Measurements from ENCODE around the gene SPEN. TPM values are rescaled to one million over a fixed set of nuclear protein-coding genes. Genes with fewer than 3 reads are reported as not detected.
A peak's percentile ranks its signal among the peaks of the same experiment; 100 is the strongest.

SPEN gene
- total RNA-seq, 1 donor from 2014 or later: 39.4 TPM

DNA sequence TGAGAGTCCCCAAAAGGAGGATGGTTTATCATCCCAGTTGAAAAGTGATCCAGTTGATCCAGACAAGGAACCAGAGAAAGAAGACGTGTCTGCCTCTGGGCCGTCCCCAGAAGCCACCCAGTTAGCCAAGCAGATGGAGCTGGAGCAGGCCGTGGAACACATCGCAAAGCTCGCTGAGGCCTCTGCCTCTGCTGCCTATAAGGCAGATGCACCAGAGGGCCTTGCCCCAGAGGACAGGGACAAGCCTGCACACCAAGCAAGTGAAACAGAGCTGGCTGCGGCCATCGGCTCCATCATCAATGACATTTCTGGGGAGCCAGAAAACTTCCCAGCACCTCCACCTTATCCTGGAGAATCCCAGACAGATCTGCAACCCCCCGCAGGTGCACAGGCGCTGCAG, 85.1 kb downstream of the SPEN start:
- H3K4me1 Mint-ChIP-seq (ENCODE audit: low read depth): peaks cover 4% of the 10 kb centered on the region
- DNase-seq (ENCODE audit: low spot score): no peak
- H3K9me3 Mint-ChIP-seq (ENCODE audit: low read depth): no peaks in the 10 kb centered on the region
- H3K27ac Mint-ChIP-seq (ENCODE audit: unreplicated experiment): peak overlapping the region; percentile 9
- peaks cover 67% of the 10 kb centered on the region for H3K36me3 Mint-ChIP-seq (ENCODE audit: low read depth)
- TF ChIP-seq, protein P1, sequence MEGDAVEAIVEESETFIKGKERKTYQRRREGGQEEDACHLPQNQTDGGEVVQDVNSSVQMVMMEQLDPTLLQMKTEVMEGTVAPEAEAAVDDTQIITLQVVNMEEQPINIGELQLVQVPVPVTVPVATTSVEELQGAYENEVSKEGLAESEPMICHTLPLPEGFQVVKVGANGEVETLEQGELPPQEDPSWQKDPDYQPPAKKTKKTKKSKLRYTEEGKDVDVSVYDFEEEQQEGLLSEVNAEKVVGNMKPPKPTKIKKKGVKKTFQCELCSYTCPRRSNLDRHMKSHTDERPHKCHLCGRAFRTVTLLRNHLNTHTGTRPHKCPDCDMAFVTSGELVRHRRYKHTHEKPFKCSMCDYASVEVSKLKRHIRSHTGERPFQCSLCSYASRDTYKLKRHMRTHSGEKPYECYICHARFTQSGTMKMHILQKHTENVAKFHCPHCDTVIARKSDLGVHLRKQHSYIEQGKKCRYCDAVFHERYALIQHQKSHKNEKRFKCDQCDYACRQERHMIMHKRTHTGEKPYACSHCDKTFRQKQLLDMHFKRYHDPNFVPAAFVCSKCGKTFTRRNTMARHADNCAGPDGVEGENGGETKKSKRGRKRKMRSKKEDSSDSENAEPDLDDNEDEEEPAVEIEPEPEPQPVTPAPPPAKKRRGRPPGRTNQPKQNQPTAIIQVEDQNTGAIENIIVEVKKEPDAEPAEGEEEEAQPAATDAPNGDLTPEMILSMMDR (IDR thresholded peaks at IDR 0.05): no peak
- no peak overlapping the region for H3K4me3 Mint-ChIP-seq (ENCODE audit: unreplicated experiment)
- H3K27me3 Mint-ChIP-seq (ENCODE audit: low read depth): no peaks in the 10 kb centered on the region

DNA sequence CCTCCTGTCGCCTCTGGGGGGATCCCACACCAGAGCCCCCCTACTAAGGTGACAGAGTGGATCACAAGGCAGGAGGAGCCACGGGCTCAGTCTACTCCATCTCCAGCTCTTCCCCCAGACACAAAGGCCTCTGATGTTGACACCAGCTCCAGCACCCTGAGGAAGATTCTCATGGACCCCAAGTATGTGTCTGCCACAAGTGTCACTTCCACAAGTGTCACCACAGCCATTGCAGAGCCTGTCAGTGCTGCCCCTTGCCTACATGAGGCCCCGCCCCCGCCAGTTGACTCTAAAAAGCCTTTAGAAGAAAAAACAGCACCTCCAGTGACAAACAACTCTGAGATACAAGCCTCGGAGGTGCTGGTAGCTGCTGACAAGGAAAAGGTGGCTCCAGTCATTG, 86.2 kb downstream of the SPEN start:
- no peak for DNase-seq (ENCODE audit: low spot score)
- TF ChIP-seq, protein P1 (IDR thresholded peaks at IDR 0.05): no peak
- Mint-ChIP-seq H3K27me3 (ENCODE audit: low read depth) (no peaks in the 10 kb centered on the region), H3K36me3 (ENCODE audit: low read depth) (peaks cover 61% of the 10 kb centered on the region), H3K4me1 (ENCODE audit: low read depth) (peaks cover 12% of the 10 kb centered on the region), H3K4me3 (ENCODE audit: unreplicated experiment) (no peak overlapping the region), H3K27ac (ENCODE audit: unreplicated experiment) (no peak overlapping the region), H3K9me3 (ENCODE audit: low read depth) (no peaks in the 10 kb centered on the region)

DNA sequence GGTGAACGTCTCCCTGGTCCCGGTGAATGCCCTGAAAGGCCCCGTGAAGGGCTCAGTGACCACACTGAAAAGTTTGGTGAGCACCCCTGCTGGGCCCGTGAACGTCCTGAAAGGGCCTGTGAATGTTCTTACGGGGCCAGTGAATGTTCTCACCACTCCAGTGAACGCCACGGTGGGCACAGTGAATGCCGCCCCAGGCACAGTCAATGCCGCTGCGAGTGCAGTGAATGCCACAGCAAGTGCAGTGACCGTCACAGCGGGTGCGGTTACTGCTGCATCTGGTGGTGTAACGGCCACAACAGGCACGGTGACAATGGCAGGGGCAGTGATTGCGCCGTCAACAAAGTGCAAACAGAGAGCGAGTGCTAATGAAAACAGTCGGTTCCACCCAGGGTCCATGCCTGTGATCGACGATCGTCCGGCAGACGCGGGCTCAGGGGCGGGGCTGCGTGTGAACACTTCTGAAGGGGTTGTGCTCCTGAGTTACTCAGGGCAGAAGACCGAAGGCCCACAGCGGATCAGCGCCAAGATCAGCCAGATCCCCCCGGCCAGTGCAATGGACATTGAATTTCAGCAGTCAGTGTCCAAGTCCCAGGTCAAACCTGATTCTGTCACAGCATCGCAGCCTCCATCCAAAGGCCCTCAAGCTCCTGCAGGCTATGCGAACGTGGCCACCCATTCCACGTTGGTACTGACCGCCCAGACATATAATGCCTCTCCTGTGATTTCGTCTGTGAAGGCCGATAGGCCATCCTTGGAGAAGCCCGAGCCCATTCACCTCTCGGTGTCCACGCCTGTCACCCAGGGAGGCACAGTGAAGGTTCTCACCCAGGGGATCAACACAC, 86.9 kb downstream of the SPEN start:
- Mint-ChIP-seq H3K36me3 (ENCODE audit: low read depth) (peaks cover 58% of the 10 kb centered on the region), H3K27ac (ENCODE audit: unreplicated experiment) (no peak overlapping the region), H3K4me3 (ENCODE audit: unreplicated experiment) (no peak overlapping the region), H3K9me3 (ENCODE audit: low read depth) (no peaks in the 10 kb centered on the region), H3K27me3 (ENCODE audit: low read depth) (no peaks in the 10 kb centered on the region), H3K4me1 (ENCODE audit: low read depth) (peaks cover 19% of the 10 kb centered on the region)
- TF ChIP-seq, protein P1 (IDR thresholded peaks at IDR 0.05): no peak
- no peak for DNase-seq (ENCODE audit: low spot score)

- no peaks in the 10 kb centered on the region for H3K9me3 Mint-ChIP-seq (ENCODE audit: low read depth)
- DNase-seq (ENCODE audit: low spot score): no peak
- H3K36me3 Mint-ChIP-seq (ENCODE audit: low read depth): peaks cover 52% of the 10 kb centered on the region
Observed at GRCh38 chr1:15935056-15935950, 87.8 kb downstream of the SPEN start.

GRCh38 chr1:15936025-15936424, 88.5 kb downstream of the SPEN start:
- no peaks in the 10 kb centered on the region for H3K9me3 Mint-ChIP-seq (ENCODE audit: low read depth)
- no peak for DNase-seq (ENCODE audit: low spot score)
- H3K27me3 Mint-ChIP-seq (ENCODE audit: low read depth): no peaks in the 10 kb centered on the region
- no peak overlapping the region for H3K4me3 Mint-ChIP-seq (ENCODE audit: unreplicated experiment)
- peaks cover 27% of the 10 kb centered on the region for H3K4me1 Mint-ChIP-seq (ENCODE audit: low read depth)
- no peak overlapping the region for H3K27ac Mint-ChIP-seq (ENCODE audit: unreplicated experiment)
- TF ChIP-seq, protein P1 (IDR thresholded peaks at IDR 0.05): no peak
- H3K36me3 Mint-ChIP-seq (ENCODE audit: low read depth): peaks cover 46% of the 10 kb centered on the region

More at GRCh38 chr1:15935056-15935950, 87.8 kb downstream of the SPEN start:
- Mint-ChIP-seq H3K27ac (ENCODE audit: unreplicated experiment) (no peak overlapping the region), H3K4me3 (ENCODE audit: unreplicated experiment) (no peak overlapping the region), H3K27me3 (ENCODE audit: low read depth) (no peaks in the 10 kb centered on the region), H3K4me1 (ENCODE audit: low read depth) (peaks cover 27% of the 10 kb centered on the region)
- TF ChIP-seq, protein P1 (IDR thresholded peaks at IDR 0.05): no peak

Data from chondrocyte (in vitro differentiated cells).